Mammary epithelial cell (primary cell): ENCODE measurements around the gene DDIT4.

Experiments used
- EZH2 ChIP-seq: IDR thresholded peaks from 2 replicates; pipeline ENCODE4 v1.6.1; 2012; ENCODE audit warnings: low read length, inconsistent platforms, borderline replicate concordance
- TF ChIP-seq, protein P1 (sequence below), 2 donors: IDR thresholded peaks in 1 of 2; conservative IDR thresholded peaks in 1 of 2; 2 replicates each; pipeline ENCODE4 v1.5.1; 2011 to 2012; ENCODE audit warnings: inconsistent platforms in 2 of 2, low read length in 2 of 2, mild to moderate bottlenecking in 2 of 2, control low read depth in 1 of 2, low read depth in 1 of 2; ENCODE audit not compliant: insufficient read depth in 1 of 2; ENCODE audit errors: extremely low read depth in 1 of 2

- TF ChIP-seq, protein P1, sequence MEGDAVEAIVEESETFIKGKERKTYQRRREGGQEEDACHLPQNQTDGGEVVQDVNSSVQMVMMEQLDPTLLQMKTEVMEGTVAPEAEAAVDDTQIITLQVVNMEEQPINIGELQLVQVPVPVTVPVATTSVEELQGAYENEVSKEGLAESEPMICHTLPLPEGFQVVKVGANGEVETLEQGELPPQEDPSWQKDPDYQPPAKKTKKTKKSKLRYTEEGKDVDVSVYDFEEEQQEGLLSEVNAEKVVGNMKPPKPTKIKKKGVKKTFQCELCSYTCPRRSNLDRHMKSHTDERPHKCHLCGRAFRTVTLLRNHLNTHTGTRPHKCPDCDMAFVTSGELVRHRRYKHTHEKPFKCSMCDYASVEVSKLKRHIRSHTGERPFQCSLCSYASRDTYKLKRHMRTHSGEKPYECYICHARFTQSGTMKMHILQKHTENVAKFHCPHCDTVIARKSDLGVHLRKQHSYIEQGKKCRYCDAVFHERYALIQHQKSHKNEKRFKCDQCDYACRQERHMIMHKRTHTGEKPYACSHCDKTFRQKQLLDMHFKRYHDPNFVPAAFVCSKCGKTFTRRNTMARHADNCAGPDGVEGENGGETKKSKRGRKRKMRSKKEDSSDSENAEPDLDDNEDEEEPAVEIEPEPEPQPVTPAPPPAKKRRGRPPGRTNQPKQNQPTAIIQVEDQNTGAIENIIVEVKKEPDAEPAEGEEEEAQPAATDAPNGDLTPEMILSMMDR (conservative IDR thresholded peaks at IDR 0.05 in 1 of 2, IDR thresholded peaks at IDR 0.05 in 1 of 2; ENCODE audit: extremely low read depth in 1 of 2, insufficient read depth in 1 of 2, low read depth in 1 of 2, low read length in 2 of 2) = no peak
- TF ChIP-seq EZH2 = no peak
Measured at GRCh38 chr10:72233621-72234020, 40.1 kb upstream of the DDIT4 start.
